GM18519 (cell line): ENCODE results near the gene TBCD.

Experiments
- ATAC-seq: cut with Tn5 transposase; IDR thresholded peaks from one replicate; pipeline ENCODE4 v1.9.1; 2021; ENCODE audit warnings: mild to moderate bottlenecking, moderate library complexity; ENCODE audit not compliant: unreplicated experiment, low FRiP score

TBCD gene

GRCh38 chr17:82867763-82868325, 116.0 kb downstream of the TBCD start:
- no peak for ATAC-seq

GRCh38 chr17:82868715-82869131, 116.9 kb downstream of the TBCD start:
- no peak for ATAC-seq

GRCh38 chr17:82869536-82869935, 117.7 kb downstream of the TBCD start:
- ATAC-seq: no peak

GRCh38 chr17:82870091-82870491, 118.2 kb downstream of the TBCD start:
- no peak for ATAC-seq

- no peak for ATAC-seq
Measured at GRCh38 chr17:82870541-82870940, 118.7 kb downstream of the TBCD start.

GRCh38 chr17:82871056-82871775, 119.4 kb downstream of the TBCD start:
- no peak for ATAC-seq

GRCh38 chr17:82871776-82872561, 120.1 kb downstream of the TBCD start:
- ATAC-seq: no peak

- ATAC-seq: no peak
Measured at GRCh38 chr17:82872591-82873520, 121.0 kb downstream of the TBCD start.

GRCh38 chr17:82873521-82873920, 121.7 kb downstream of the TBCD start:
- ATAC-seq: no peak

GRCh38 chr17:82874011-82874835, 122.4 kb downstream of the TBCD start:
- ATAC-seq: no peak

- no peak for ATAC-seq
Measured at GRCh38 chr17:82875407-82875856, 123.6 kb downstream of the TBCD start.

GRCh38 chr17:82876149-82876548, 124.3 kb downstream of the TBCD start:
- ATAC-seq: no peak

- ATAC-seq: no peak
Measured at GRCh38 chr17:82876602-82877379, 124.9 kb downstream of the TBCD start.

- no peak for ATAC-seq
Measured at GRCh38 chr17:82878527-82878926, 126.7 kb downstream of the TBCD start.

GRCh38 chr17:82879241-82879640, 127.4 kb downstream of the TBCD start:
- no peak for ATAC-seq

GRCh38 chr17:82880620-82881323, 128.9 kb downstream of the TBCD start:
- ATAC-seq: no peak

GRCh38 chr17:82881324-82881823, 129.5 kb downstream of the TBCD start:
- ATAC-seq: no peak
